CD4-positive, alpha-beta T cell treated with Interleukin-15 for 1 hour (primary cell): ENCODE data around the gene CHST12.
A peak's percentile ranks its signal among the peaks of the same experiment; 100 is the strongest.
"Not testable (repeated sequence)": the region's sequence is repeated elsewhere in the genome, so short reads cannot be mapped to it uniquely, and the experiment has no call there.

Source experiments
- DNase-seq: peaks from one replicate; pipeline ENCODE4 v3.0.0-alpha.2; 2020

Gene CHST12

DNA sequence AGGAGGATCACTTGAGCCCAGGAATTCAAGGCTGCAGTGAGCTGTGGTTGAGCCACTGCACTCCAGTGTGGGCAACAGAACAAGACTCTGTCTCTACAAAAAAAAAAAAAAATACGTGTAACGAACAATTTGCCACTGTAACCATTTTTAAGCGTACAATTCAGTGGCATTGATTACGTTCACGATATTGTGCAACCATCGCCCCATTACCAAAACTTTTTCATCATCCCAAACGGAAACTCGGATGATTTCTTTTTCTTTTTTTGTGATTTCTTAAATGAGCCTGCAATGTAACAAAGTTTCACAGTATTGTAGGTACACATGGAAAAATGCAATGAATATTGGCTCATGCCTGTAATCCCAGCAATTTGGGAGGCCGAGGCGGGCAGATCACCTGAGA, 63.3 kb downstream of the CHST12 start:
- DNase-seq = no peak

DNA sequence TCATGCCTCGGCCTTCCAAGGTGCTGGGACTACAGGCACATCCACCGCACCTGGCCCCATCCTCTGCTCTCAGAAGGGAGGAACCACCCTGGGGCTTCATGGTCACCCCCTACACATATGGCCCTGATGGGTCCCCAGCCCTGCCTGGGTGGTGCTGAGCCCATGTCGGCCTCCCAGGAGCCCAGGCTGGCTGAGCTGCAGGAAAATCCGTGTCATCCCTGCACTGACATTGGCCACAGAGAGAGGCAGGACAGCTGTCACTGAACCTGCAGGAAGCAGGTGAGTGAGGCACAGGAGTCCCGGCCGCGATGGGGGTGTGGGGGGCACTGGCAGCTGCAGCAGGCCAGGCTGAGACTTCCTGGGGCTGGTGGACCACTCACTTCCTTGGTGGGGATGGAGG, 64.8 kb downstream of the CHST12 start:
- no peak for DNase-seq

GRCh38 chr7:2469460-2470203, 66.2 kb downstream of the CHST12 start:
- not testable (repeated sequence) for DNase-seq

DNA sequence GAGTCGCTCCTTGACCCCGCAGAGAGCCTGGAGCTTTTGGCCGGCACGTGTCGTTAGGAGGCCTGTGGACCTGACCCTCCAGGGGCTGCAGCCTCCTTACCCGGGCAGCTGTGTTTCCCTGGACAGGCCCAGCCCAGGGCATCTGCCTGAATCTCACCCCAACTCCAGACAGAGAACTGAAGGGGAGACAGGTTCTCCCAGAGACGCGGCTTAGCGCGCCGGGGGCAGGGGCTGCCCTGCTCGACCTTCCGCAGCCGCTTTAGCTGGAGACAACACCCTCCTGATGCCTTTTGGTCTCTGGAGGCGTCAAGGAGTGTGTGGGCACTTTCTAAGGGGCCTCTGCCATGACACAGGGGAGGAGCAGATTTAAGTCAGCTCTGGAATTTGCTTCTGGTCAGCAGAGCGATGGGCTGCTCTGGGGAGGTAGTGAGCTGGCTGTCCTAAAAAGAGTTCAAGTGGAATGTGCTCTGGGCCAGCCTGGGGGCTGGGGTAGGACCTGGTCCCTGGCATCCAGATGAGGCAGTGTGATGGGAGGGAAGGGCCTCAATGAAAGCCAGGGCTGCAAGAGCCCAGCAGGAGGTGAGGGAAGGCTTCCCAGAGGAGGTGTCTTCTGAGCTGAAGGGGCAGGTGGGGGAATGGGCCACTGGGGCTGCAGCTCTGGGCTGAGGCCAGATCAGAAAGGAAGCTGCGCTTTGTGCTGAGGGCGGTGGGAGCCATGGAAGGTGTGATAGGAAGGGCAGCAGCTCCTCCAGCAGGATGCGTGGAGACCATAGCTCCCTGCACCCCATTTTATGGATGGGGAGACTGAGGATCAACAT, 67.0 kb downstream of the CHST12 start:
- DNase-seq = no peak

DNA sequence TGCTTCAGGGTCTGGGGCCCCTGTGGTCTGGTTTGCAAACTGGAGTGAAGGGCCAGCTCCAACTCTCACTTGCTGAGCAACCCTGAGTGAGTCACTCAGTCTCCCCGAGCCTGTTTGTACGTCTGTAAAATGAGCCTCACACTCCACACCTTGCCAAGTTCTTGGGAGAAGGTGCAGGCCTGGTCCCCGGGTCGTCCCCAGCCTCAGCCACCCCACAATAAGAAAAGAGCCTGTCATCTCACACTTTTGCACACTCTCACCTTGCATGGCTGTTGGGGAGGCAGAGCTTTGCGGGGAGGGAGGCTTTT, 67.6 kb downstream of the CHST12 start:
- no peak for DNase-seq

DNA sequence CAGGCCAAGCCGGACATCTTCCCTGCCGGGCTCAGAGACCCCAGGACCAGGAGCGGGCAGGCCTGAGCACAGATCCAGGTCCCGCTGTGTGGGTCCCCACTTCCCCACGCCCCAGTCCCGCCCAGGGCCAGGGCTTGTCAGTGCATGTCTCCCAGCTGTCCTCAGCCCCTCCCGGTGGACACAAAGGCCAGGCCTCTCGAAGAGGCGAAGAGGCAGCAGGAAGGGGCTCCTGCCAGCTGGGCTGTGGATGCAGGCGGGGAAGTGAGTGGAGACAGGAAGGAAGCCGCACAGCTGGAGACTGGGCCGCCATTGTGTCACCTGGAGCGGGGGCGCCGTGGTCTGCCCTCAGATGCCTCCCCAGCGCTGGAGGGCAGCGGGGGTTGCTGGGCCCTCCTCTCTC, 68.0 kb downstream of the CHST12 start:
- no peak for DNase-seq

DNA sequence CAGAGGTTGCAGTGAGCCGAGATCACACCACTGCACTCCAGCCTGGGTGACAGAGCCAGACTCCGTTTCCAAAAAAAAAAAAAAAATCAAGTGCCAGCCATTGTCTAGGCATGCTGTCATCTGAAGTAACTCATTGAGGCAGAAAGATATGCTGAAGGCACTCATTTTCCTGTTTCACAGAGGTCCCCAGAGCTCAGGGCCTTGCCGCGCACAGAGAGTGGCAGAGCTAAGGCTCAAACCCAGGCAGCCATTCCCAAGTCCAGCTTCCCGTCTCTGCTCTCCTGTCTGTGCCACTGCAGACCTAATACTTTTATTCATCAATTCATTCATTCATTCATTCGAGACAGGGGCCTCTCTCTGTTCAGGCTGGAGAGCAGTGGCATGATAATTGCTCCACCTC, 69.3 kb downstream of the CHST12 start:
- no peak for DNase-seq

- DNase-seq = no peak
Measured at GRCh38 chr7:2473496-2474180, 70.2 kb downstream of the CHST12 start.

GRCh38 chr7:2474224-2474623, 70.8 kb downstream of the CHST12 start:
- DNase-seq = no peak

- DNase-seq = no peak
Measured at GRCh38 chr7:2474813-2475677, 71.6 kb downstream of the CHST12 start.

DNA sequence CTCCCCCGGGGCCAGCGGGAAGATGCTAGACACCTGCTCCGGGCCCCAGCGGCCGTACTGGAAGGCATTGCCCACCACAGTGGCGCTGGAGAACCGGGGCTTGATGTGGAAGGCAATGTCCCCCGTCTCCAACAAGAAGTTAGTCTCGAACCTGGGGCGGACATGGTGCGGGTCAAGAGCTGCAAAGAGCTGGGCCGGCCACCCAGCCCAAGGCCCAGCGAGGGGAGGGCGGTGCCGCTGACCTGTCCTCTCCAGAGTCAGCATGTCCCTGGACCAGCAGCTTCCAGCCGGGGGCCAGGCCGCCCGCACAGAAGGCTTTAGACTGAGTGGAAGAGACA, 72.2 kb downstream of the CHST12 start:
- no peak for DNase-seq

GRCh38 chr7:2476298-2476697, 72.9 kb downstream of the CHST12 start, which contains the start of gene GRIFIN:
TSS of gene GRIFIN (minus strand) at chr7:2476398. CDS start at chr7:2476383, 15 bp downstream.
- DNase-seq = no peak

GRCh38 chr7:2476776-2477446, 73.5 kb downstream of the CHST12 start:
- no peak for DNase-seq

- peak; percentile 72 for DNase-seq
Measured at GRCh38 chr7:2477447-2478398, 74.3 kb downstream of the CHST12 start.

GRCh38 chr7:2478399-2478785, 75.0 kb downstream of the CHST12 start:
- peak; percentile 31 for DNase-seq

- DNase-seq = no peak
Measured at GRCh38 chr7:2478800-2479199, 75.4 kb downstream of the CHST12 start.

DNA sequence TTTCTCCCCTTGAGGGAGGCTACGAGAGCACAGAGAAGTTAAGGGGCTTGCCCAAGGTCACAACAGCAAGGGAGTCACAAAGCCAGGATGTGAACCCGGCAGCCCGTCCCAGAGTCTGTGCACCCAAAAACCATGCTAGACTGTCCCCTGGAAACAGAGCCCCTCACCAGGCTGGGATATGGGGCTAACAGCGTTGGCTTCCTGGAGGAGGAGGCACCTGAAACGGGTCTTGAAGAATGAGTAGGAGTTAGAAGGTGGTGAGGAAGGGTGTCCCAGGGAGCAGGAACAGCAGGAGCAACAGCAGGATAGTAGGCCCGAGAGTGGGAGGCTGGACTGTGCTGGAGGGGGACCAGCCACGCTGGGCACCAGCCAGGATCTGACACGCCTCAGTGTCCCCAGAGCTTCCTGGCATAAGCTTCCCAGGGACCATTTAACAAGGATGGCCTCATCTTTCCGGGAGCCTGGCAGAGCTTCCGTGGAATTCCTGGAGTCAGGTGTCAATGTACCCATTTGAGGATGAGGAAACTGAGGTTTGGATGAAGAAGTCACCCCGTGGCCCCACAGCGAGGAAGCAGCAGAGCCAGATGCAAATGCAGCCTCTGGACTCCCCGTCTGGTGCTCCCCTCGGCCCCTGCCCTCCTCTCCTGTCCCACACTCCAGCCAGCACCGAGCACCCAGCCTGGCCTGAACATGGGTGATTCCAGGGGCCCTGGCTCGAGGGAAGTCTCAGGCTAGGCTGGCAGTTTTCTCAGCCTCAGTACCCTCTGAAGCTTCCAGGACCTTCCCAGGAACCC, 76.1 kb downstream of the CHST12 start:
- no peak for DNase-seq

- no peak for DNase-seq
Measured at GRCh38 chr7:2480070-2480408, 76.6 kb downstream of the CHST12 start.

DNA sequence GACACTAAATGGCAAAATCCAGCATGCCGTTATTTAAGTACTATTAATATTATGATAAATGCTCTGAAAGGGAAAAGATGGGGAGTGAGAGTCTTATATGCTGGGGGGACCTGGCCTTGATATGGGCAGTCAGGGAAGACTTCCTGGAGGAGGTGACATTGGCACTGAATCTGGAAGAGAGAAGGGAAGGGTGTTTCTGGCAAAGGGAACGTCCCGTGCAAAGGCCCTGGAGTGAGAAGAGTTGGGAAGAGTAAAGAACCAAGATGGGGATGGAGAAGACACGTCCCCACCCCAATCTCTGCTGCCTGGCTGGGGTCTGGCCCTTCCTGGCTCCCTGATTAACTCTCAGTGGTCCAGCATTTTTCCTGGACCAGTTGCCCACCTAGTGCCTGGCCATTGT, 77.8 kb downstream of the CHST12 start:
- no peak for DNase-seq

DNA sequence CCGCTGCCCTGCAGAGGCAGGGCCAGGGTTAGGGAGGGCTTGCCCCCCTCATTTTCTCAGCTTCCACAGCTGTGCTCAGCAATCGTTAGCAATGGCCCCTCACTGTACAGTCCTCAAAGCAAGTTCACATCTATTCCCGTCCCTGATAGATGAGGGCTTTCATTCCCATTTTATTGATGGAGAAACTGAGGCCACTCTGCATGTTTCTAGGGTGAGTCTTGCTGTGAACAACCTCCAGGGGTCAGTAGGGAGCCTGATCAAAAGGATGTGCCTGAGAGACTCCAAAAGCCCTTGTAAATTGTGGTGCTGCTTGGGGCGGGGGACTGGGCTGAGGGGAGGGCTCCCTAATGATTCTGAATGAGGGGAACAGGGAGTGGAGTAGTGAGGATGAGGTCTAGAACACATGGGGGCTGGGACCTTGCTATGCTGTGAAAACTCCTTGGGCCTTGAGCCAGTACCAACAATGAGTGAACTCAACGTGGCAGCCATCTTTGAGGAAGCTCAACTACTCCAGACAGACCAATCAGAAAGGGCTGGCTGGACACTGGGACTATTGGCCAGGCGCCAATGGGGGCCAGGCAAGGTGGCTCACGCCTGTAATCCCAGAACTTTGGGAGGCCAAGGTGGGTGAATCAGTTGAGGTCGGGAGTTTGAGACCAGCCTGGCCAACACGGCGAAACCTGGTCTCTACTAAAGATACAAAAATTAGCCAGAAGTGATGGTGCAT, 79.5 kb downstream of the CHST12 start:
- no peak for DNase-seq
